Measurements from ENCODE around the gene HPS5. TPM values are rescaled to one million over a fixed set of nuclear protein-coding genes. Genes with fewer than 3 reads are reported as not detected.

The HPS5 gene
- total and polyA plus RNA-seq, 2 of the 13 experiments (the other 11 are each of a cell fraction or from before 2014, with no cell fraction given): 6.6 to 25.5 TPM

GRCh38 chr11:18236664-18237356, 85.1 kb downstream of the HPS5 start, which contains the start of gene SAA4 (continued):
- TF ChIP-seq PRDM15 (CRISPR knock-in tag; IDR thresholded peaks at IDR 0.05) (no peak), ZBTB37 (CRISPR knock-in tag; IDR thresholded peaks at IDR 0.05) (no peak), POLR2AphosphoS5 (IDR thresholded peaks at IDR 0.05; ENCODE audit: low read depth, low read length) (peak; percentile 64), TBX3 (IDR thresholded peaks at IDR 0.05; ENCODE audit: borderline replicate concordance) (no peak), ATF3 (CRISPR knock-in tag; IDR thresholded peaks at IDR 0.05) (peak; percentile 52; the same call in 1 of the 2 replicates), ZNF234 (CRISPR knock-in tag; conservative IDR thresholded peaks at IDR 0.05) (no peak), ARID3A (IDR thresholded peaks at IDR 0.05; ENCODE audit: low read depth, low read length) (0 out of 2 replicates have a peak, but pooled peaks have one; percentile 11), ZNF33A (CRISPR knock-in tag; IDR thresholded peaks at IDR 0.05; ENCODE audit: borderline replicate concordance) (no peak), IKZF1 (IDR thresholded peaks at IDR 0.05) (no peak), NFE2L2 (IDR thresholded peaks at IDR 0.05; ENCODE audit: low read length) (no peak), ESRRA (CRISPR knock-in tag; IDR thresholded peaks at IDR 0.05; ENCODE audit: low read depth) (no peak), ZNF160 (CRISPR knock-in tag; IDR thresholded peaks at IDR 0.05) (no peak), CCDC6 (CRISPR knock-in tag; IDR thresholded peaks at IDR 0.05) (no peak), ZNF281 (CRISPR knock-in tag; IDR thresholded peaks at IDR 0.05; ENCODE audit: borderline replicate concordance) (no peak), ZNF564 (CRISPR knock-in tag; IDR thresholded peaks at IDR 0.05) (no peak), ZNF383 (CRISPR knock-in tag; IDR thresholded peaks at IDR 0.05; ENCODE audit: borderline replicate concordance) (no peak)
